Omental fat pad (tissue), 4 donors: ENCODE data around the gene LGALS8. TPM values are rescaled to one million over a fixed set of nuclear protein-coding genes. Genes with fewer than 3 reads are reported as not detected.
A peak's percentile ranks its signal among the peaks of the same experiment; 100 is the strongest.

Source experiments
- ATAC-seq: fragments of 150-250 bp; one replicate; pipeline ENCODE4 v1.9.1; 2016; ENCODE audit warnings: mild to moderate bottlenecking, moderate library complexity; ENCODE audit not compliant: low FRiP score
- DNase-seq: peaks from one replicate; pipeline ENCODE4 v3.0.0-alpha.2; 2019; ENCODE audit warnings: low spot score
- CTCF ChIP-seq, 3 donors: fragments of 450-650 bp; IDR thresholded peaks; one replicate each; pipeline ENCODE4 v1.5.1; 2016 to 2017; ENCODE audit warnings: antibody characterized with exemption in 3 of 3, mild to moderate bottlenecking in 3 of 3, moderate library complexity in 2 of 3
- total RNA-seq, 4 donors: library from RNA; depleted of rRNA; stranded (reverse); fragments of >200 nt; gene quantifications; one replicate each; pipeline ENCODE4 v1.1.0, GENCODE V29; 2016

LGALS8 gene
- total RNA-seq, 4 donors from 2014 or later: 73.8 to 129 (median 110) TPM

GRCh38 chr1:236520445-236521005 is 3.3 kb upstream of the LGALS8 start:
- DNase-seq (no peak), ATAC-seq (no peak)
- no peak for TF ChIP-seq CTCF (IDR thresholded peaks at IDR 0.05)

DNA sequence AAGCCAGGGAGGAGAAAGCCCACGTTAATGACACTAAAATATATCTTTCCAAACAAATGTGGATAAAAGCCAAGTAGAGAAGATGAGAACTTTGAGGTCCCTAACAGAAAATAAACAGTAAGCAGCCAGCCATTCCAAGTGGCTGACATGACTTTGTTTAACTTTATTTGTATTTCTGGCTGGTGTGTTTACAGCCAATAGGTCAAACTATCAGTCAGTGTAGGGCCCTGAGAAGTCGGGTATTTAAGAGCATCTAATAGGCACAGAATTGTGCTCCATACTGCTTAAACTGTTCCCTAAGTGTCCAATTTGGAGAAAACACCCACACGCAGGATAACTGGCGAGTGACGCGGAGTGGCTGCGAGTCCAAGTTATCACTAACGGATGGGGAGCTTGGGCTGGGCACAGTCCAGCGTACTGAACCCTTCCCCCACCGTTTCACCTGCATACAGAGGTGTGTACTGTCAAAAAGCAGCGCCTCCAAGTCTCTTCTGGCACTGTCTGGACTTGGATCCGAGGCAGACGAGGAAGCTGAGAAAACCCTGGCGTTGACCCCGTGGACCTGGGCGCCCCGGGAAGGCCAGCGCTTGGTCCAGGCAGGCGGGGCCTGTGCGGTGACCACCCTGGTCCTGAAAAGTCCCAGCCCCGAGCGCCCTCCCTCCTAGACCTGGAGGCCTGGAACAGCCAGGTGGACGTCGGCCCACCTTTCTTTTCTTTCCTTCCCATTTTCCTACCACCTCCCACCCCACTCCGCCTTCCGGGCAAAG is 662 bp upstream of the LGALS8 start:
- ATAC-seq (peak; percentile 45), DNase-seq (no peak)
- TF ChIP-seq CTCF (IDR thresholded peaks at IDR 0.05): no peak

GRCh38 chr1:236524142-236524894 is 536 bp downstream of the LGALS8 start:
- TF ChIP-seq CTCF (IDR thresholded peaks at IDR 0.05): no peak
- peak; percentile 34 for DNase-seq
- peak; percentile 88 for ATAC-seq

DNA sequence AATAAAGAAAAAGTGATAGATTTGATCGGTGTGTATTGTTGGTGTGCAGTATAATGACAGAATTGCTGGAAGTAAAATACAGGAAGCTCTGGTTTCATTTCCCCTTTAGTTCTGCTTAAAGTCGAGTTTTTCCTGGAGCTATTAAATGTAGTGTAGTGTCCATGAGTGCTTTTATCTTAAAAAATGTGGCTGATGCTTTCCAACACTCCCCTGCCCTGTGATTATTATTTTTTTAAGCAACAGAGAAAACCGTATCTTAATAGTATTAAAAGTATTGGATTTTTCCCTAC is 1.1 kb downstream of the LGALS8 start:
- DNase-seq (no peak), ATAC-seq (no peak)
- TF ChIP-seq CTCF (IDR thresholded peaks at IDR 0.05): no peak

DNA sequence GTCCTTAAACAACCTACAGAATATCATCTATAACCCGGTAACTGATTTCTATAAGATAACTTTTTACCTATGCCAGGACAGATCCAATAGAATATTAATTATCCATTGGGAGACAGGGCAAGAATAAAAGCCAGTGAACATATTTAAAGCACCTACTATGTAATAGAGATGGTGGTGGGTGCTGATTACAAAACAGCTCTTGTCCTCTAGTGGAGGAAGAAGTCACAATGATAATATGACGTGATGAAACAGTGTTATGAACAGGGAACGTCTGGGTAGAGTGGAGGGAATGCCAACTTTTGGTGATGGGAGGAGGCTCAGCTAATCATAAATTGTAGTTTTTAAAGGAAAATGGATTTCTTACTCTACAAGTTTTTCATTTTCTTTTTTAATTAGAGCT is 2.3 kb downstream of the LGALS8 start:
- DNase-seq (no peak), ATAC-seq (no peak)
- TF ChIP-seq CTCF (IDR thresholded peaks at IDR 0.05): no peak

- DNase-seq (no peak), ATAC-seq (no peak)
- TF ChIP-seq CTCF (IDR thresholded peaks at IDR 0.05): no peak
Observed at GRCh38 chr1:236530286-236530685, 6.5 kb downstream of the LGALS8 start.
